Measurements from ENCODE around the gene XPO5. TPM values are rescaled to one million over a fixed set of nuclear protein-coding genes. Genes with fewer than 3 reads are reported as not detected.

Gene XPO5
- total and polyA plus RNA-seq, 2 of the 4 experiments (the other 2 are of a cell fraction): 29.0 to 30.1 TPM

DNA sequence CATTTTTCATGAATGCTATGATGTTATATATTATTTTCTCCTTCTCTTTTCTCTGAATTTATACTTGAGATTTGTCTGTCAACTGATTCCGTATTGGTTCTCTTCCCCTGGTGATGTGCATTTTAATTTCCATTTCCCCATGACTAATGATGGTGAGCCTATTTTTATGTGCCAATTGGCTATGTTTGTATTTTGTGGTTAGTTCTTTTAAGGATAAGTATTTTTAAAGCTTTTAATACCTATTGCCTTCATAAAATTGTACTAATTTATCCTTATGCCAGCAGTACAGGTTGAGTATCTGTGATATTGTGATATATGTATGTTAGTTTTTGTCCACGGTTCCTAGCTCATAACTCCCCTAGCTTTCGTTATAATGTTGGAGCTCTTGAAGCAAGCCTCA lies 2.9 kb upstream of the XPO5 start:
- in situ Hi-C loops (cut with MboI; ENCODE audit: low sequenced_read_pairs): no loop called here

More for the DNA sequence above, 2.9 kb upstream of the XPO5 start:
- H4K5ac ChIP-seq (ENCODE audit: low read depth, low read length): no peak overlapping the region
- no peak overlapping the region for H3K23ac ChIP-seq (ENCODE audit: low read depth, low read length)
- no peaks in the 10 kb centered on the region for H3K9me3 ChIP-seq (ENCODE audit: control insufficient read depth, insufficient read depth, low read length)
- H4K20me1 ChIP-seq (ENCODE audit: insufficient read depth, low read length): peaks cover 15% of the 10 kb centered on the region
- intact Hi-C loops (cut with micrococcal nuclease): no loop called here
- peaks cover 2% of the 10 kb centered on the region; the same call in 1 of the 2 replicates for H3K4me1 ChIP-seq (ENCODE audit: control insufficient read depth, insufficient read depth, low read length)
- H3K4ac ChIP-seq (ENCODE audit: low read depth, low read length): no peak overlapping the region
- H3K27ac ChIP-seq (ENCODE audit: insufficient read depth, low read length): no peak overlapping the region
- H2BK120ac ChIP-seq (ENCODE audit: low read depth, low read length): no peak overlapping the region
- no peak overlapping the region for H2AK5ac ChIP-seq (ENCODE audit: low read depth, low read length)
- no peak overlapping the region for H3K4me2 ChIP-seq (ENCODE audit: low read depth, low read length)
- H4K8ac ChIP-seq (ENCODE audit: low read depth in 2 of 2, low read length in 2 of 2): no peak overlapping the region
- no peak overlapping the region for H3K18ac ChIP-seq (ENCODE audit: low read depth, low read length)
- H2BK20ac ChIP-seq (ENCODE audit: low read depth, low read length): no peak overlapping the region
- H3K9me1 ChIP-seq (ENCODE audit: insufficient read depth, low read length): no peaks in the 10 kb centered on the region; the same call in 1 of the 2 replicates
- DNase-seq (peak; percentile 4), ATAC-seq (ENCODE audit: low read depth) (no peak)
- H3K14ac ChIP-seq (replicated peaks; ENCODE audit: low read depth, low read length): no peak overlapping the region
- no peak overlapping the region for H3K4me3 ChIP-seq (ENCODE audit: insufficient read depth, low read depth, low read length)
- H2AK9ac ChIP-seq (replicated peaks; ENCODE audit: low read depth, low read length, poor library complexity): no peak overlapping the region
- H3K36me3 ChIP-seq (ENCODE audit: control insufficient read depth, insufficient read depth, low read length): peaks cover 10% of the 10 kb centered on the region
- WGBS, 2 experiments (ENCODE audit: extremely low coverage in 2 of 2, insufficient read length in 1 of 2): no CpG with 5 or more reads among the region's 3 CpGs
- no peak overlapping the region for H3K9ac ChIP-seq (ENCODE audit: low read depth, low read length)
- no peak overlapping the region for H3K56ac ChIP-seq (ENCODE audit: extremely low read depth, insufficient read depth, low read length)
- H2BK15ac ChIP-seq (ENCODE audit: low read depth, low read length): no peak overlapping the region
- no peak overlapping the region for H2BK5ac ChIP-seq (ENCODE audit: low read depth, low read length, poor library complexity, severe bottlenecking)
- TF ChIP-seq USF2 (IDR thresholded peaks at IDR 0.05; ENCODE audit: low read depth, low read length) (no peak), RFX5 (IDR thresholded peaks at IDR 0.05; ENCODE audit: low read depth, low read length) (no peak), RAD21 (IDR thresholded peaks at IDR 0.05; ENCODE audit: low read length) (no peak), POLR2A (IDR thresholded peaks at IDR 0.05; ENCODE audit: low read depth, low read length) (no peak), MAFK (IDR thresholded peaks at IDR 0.05; ENCODE audit: low read depth, low read length) (no peak), ELK1 (IDR thresholded peaks at IDR 0.05; ENCODE audit: borderline replicate concordance, low read depth, low read length) (no peak), RCOR1 (IDR thresholded peaks at IDR 0.05; ENCODE audit: insufficient replicate concordance, low read length) (no peak), MXI1 (IDR thresholded peaks at IDR 0.05; ENCODE audit: borderline replicate concordance, low read depth, low read length) (no peak), BHLHE40 (IDR thresholded peaks at IDR 0.05; ENCODE audit: low read depth, low read length) (no peak), CEBPB (IDR thresholded peaks at IDR 0.05; ENCODE audit: low read depth, low read length) (no peak), FOS (IDR thresholded peaks at IDR 0.05; ENCODE audit: low read depth, low read length) (no peak), CHD1 (IDR thresholded peaks at IDR 0.05; ENCODE audit: low read depth, low read length) (no peak)
- TF ChIP-seq, protein P1, sequence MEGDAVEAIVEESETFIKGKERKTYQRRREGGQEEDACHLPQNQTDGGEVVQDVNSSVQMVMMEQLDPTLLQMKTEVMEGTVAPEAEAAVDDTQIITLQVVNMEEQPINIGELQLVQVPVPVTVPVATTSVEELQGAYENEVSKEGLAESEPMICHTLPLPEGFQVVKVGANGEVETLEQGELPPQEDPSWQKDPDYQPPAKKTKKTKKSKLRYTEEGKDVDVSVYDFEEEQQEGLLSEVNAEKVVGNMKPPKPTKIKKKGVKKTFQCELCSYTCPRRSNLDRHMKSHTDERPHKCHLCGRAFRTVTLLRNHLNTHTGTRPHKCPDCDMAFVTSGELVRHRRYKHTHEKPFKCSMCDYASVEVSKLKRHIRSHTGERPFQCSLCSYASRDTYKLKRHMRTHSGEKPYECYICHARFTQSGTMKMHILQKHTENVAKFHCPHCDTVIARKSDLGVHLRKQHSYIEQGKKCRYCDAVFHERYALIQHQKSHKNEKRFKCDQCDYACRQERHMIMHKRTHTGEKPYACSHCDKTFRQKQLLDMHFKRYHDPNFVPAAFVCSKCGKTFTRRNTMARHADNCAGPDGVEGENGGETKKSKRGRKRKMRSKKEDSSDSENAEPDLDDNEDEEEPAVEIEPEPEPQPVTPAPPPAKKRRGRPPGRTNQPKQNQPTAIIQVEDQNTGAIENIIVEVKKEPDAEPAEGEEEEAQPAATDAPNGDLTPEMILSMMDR (conservative IDR thresholded peaks at IDR 0.05; ENCODE audit: low read depth, low read length): no peak
- BruUV-seq (replicated peaks): no TSS peak
- no peak overlapping the region for H4K91ac ChIP-seq (ENCODE audit: insufficient read depth, low read depth, low read length)
- ChIA-PET CTCF (no interaction called here), POLR2A (ENCODE audit: unreplicated experiment) (no interaction called here)
- dilution Hi-C loops (cut with HindIII; ENCODE audit: low sequenced_read_pairs, unreplicated experiment): no loop called here
- H2AFZ ChIP-seq (replicated peaks; ENCODE audit: low read length, poor library complexity): no peak overlapping the region
- peaks cover 16 to 43% of the 10 kb centered on the region in 2 experiments for H3K79me1 ChIP-seq (ENCODE audit: low read depth in 1 of 2, low read length in 2 of 2)
- no peaks in the 10 kb centered on the region for H3K27me3 ChIP-seq (ENCODE audit: control insufficient read depth, insufficient read depth, low read length)
